Spleen (tissue), 11 donors: ENCODE measurements around the gene FH. TPM values are rescaled to one million over a fixed set of nuclear protein-coding genes. Genes with fewer than 3 reads are reported as not detected.

ENCODE experiments used
- DNase-seq: peaks from one replicate; pipeline ENCODE4 v3.0.0-alpha.2; 2020
- H3K27ac ChIP-seq, 8 donors: fragments of 200-600 bp; sonication (generic) in 7 of 8; 1 replicate in 4 of 8; 2 replicates in 4 of 8; pipeline versions ENCODE4 v1.5.0 to v1.8.0; 2016 to 2021; ENCODE audit warnings: inconsistent platforms in 4 of 8, mild to moderate bottlenecking in 4 of 8, moderate library complexity in 1 of 8
- H3K27me3 ChIP-seq, 7 donors: fragments of 200-600 bp; sonication (generic) in 6 of 7; replicated peaks in 1 of 7; 1 replicate in 4 of 7; 2 replicates in 3 of 7; pipeline versions ENCODE4 v1.5.0 to v1.8.0; 2016 to 2021; ENCODE audit warnings: inconsistent platforms in 3 of 7, mild to moderate bottlenecking in 1 of 7
- H3K36me3 ChIP-seq, 6 donors: fragments of 200-600 bp; sonication (generic) in 5 of 6; 1 replicate in 4 of 6; 2 replicates in 2 of 6; pipeline versions ENCODE4 v1.5.0 to v1.8.0; 2016 to 2021; ENCODE audit warnings: inconsistent platforms in 2 of 6
- H3K4me1 ChIP-seq, 6 donors: fragments of 200-600 bp; sonication (generic) in 5 of 6; 1 replicate in 3 of 6; 2 replicates in 3 of 6; pipeline versions ENCODE4 v1.5.0 to v1.8.0; 2016 to 2021; ENCODE audit warnings: inconsistent platforms in 3 of 6
- H3K4me3 ChIP-seq, 8 donors: fragments of 200-600 bp; sonication (generic) in 7 of 8; 1 replicate in 4 of 8; 2 replicates in 4 of 8; pipeline versions ENCODE4 v1.5.0 to v1.8.0; 2016 to 2021; ENCODE audit warnings: inconsistent platforms in 4 of 8, mild to moderate bottlenecking in 4 of 8, moderate library complexity in 2 of 8
- H3K9me3 ChIP-seq, 8 donors: fragments of 200-600 bp; sonication (generic) in 7 of 8; 1 replicate in 4 of 8; 2 replicates in 4 of 8; pipeline versions ENCODE4 v1.5.0 to v1.8.0; 2016 to 2021; ENCODE audit warnings: inconsistent platforms in 4 of 8
- CTCF ChIP-seq, 11 experiments: fragments of 200-600 bp in 7 of 11; fragments of 450-650 bp in 4 of 11; sonication (generic) in 4 of 11; IDR thresholded peaks in 8 of 11; conservative IDR thresholded peaks in 3 of 11; 1 replicate in 7 of 11; 2 replicates in 4 of 11; pipeline versions ENCODE4 v1.4.0 to v1.8.0; 2016 to 2021; ENCODE audit warnings: antibody characterized with exemption in 11 of 11, inconsistent platforms in 4 of 11, mild to moderate bottlenecking in 1 of 11
- POLR2A ChIP-seq, 3 donors: fragments of 450-650 bp; IDR thresholded peaks; one replicate each; pipeline ENCODE4 v1.5.1; 2017; ENCODE audit warnings: antibody characterized with exemption in 3 of 3, mild to moderate bottlenecking in 1 of 3
- POLR2AphosphoS5 ChIP-seq, 3 donors: sonication (generic); formaldehyde crosslinking; IDR thresholded peaks; one replicate each; pipeline ENCODE4 v1.5.1; 2017; ENCODE audit warnings: antibody characterized with exemption in 3 of 3
- WGBS, 5 donors: extraction: QIAGEN DNeasy Blood & Tissue Kit in 3 of 5; methylation state at CpG; one replicate each; pipeline versions ENCODE4 v1.1.5 to v1.1.7; 2013 to 2018; 5-methylcytosine and 5-hydroxymethylcytosine counted together
- intact Hi-C: fragments of 100-400 bp; cut with DNase I; formaldehyde crosslinking; loops from one replicate; pipeline ENCODE4 v1.15.0; 2023; ENCODE audit warnings: low total_unique reads
- polyA plus RNA-seq, 3 donors: library from polyadenylated mRNA; stranded (reverse); fragments of 200-250 nt; gene quantifications; one replicate each; pipeline ENCODE4 v1.2.1, GENCODE V29; 2013
- total RNA-seq, 7 donors: library from RNA; depleted of rRNA in 3 of 7; stranded (reverse); fragments of >200 nt in 3 of 7; fragmentation: NEBNext Ultra II Directional in 4 of 7; extraction: Animal tissue kit (Norgen Biotek cat#: 25700) in 4 of 7; gene quantifications; one replicate each; pipeline versions ENCODE4 v1.1.0 to v1.2.1, GENCODE V29; 2016 to 2021
- donor health status: healthy with polysubstance abuse.
- donor health status: DM: no; HTN: no; CAD: no; lungs with moderate emphysema.
- donor health status: DM: no; HTN: no; CAD: no.
- donor health status: Bipolar disorder and iron deficiency.
- donor health status: healthy.
- donor health status: DM: no; HTN: no; CAD: no.
- donor health status: DM: yes; HTN: yes; CAD: no.

Gene FH
- total and polyA plus RNA-seq, 10 donors = 24.4 to 49.5 (median 34.5) TPM

- Histone ChIP-seq H3K9me3 (no peaks in the 10 kb centered on the region), H3K4me1 (no peaks in the 10 kb centered on the region), H3K27me3 (no peaks in the 10 kb centered on the region), H3K36me3 (no peaks in the 10 kb centered on the region), H3K27ac (no peak overlapping the region), H3K4me3 (no peak overlapping the region)
- WGBS, 5 donors = 85 to 89% (median 88%) methylated on average over 8 of the region's 8 CpGs
- intact Hi-C loops = no loop called here
- TF ChIP-seq POLR2A (IDR thresholded peaks at IDR 0.05) (no peak), POLR2AphosphoS5 (IDR thresholded peaks at IDR 0.05) (no peak), CTCF (IDR thresholded peaks at IDR 0.05 in 8 of 11, conservative IDR thresholded peaks at IDR 0.05 in 3 of 11) (no peak)
- DNase-seq = no peak
Observed at GRCh38 chr1:241465673-241466072, 53.9 kb downstream of the FH start.

GRCh38 chr1:241464985-241465384 is 54.6 kb downstream of the FH start:
- Histone ChIP-seq H3K4me1 (no peaks in the 10 kb centered on the region), H3K36me3 (no peaks in the 10 kb centered on the region), H3K27ac (no peak overlapping the region), H3K9me3 (no peaks in the 10 kb centered on the region), H3K27me3 (no peaks in the 10 kb centered on the region), H3K4me3 (no peak overlapping the region)
- intact Hi-C loops = no loop called here
- DNase-seq = no peak
- WGBS, 5 donors = 79 to 89% (median 87%) methylated on average over 4 of the region's 4 CpGs
- TF ChIP-seq POLR2AphosphoS5 (IDR thresholded peaks at IDR 0.05) = no peak
- no peak for TF ChIP-seq POLR2A (IDR thresholded peaks at IDR 0.05)
- TF ChIP-seq CTCF (IDR thresholded peaks at IDR 0.05 in 8 of 11, conservative IDR thresholded peaks at IDR 0.05 in 3 of 11) = no peak

GRCh38 chr1:241462391-241462790 is 57.2 kb downstream of the FH start:
- Histone ChIP-seq H3K27me3 (no peaks in the 10 kb centered on the region), H3K4me3 (no peak overlapping the region), H3K4me1 (no peaks in the 10 kb centered on the region), H3K9me3 (no peaks in the 10 kb centered on the region), H3K36me3 (no peaks in the 10 kb centered on the region), H3K27ac (no peak overlapping the region)
- no peak for TF ChIP-seq POLR2A (IDR thresholded peaks at IDR 0.05)
- no peak for TF ChIP-seq CTCF (IDR thresholded peaks at IDR 0.05 in 8 of 11, conservative IDR thresholded peaks at IDR 0.05 in 3 of 11)
- WGBS, 5 donors = 60 to 71% (median 64%) methylated on average over 2 of the region's 2 CpGs
- intact Hi-C loops = no loop called here
- DNase-seq = no peak

GRCh38 chr1:241460098-241460873 is 59.3 kb downstream of the FH start:
- no peaks in the 10 kb centered on the region for H3K36me3 ChIP-seq
- no peak overlapping the region for H3K4me3 ChIP-seq
- no peaks in the 10 kb centered on the region for H3K9me3 ChIP-seq
- no peak for DNase-seq
- no peak overlapping the region for H3K27ac ChIP-seq
- WGBS, 5 donors = 75 to 83% (median 77%) methylated on average over 6 of the region's 6 CpGs
- no peaks in the 10 kb centered on the region for H3K27me3 ChIP-seq
- no peak for TF ChIP-seq POLR2AphosphoS5 (IDR thresholded peaks at IDR 0.05)
- TF ChIP-seq CTCF (IDR thresholded peaks at IDR 0.05 in 8 of 11, conservative IDR thresholded peaks at IDR 0.05 in 3 of 11) = no peak
- TF ChIP-seq POLR2A (IDR thresholded peaks at IDR 0.05) = no peak
- no peaks in the 10 kb centered on the region for H3K4me1 ChIP-seq
- intact Hi-C loops = no loop called here
